Retinal pigment epithelial cell (primary cell): Measurements from ENCODE around the gene RBMS1.

Experiments used
- DNase-seq: peaks from one replicate; pipeline ENCODE4 v3.0.0-alpha.2; 2010; ENCODE audit warnings: low read depth
- H3K4me3 ChIP-seq: 2 replicates; pipeline ENCODE4 v1.5.1; 2011; ENCODE audit warnings: mild to moderate bottlenecking, low read length, control low read depth, moderate library complexity
- TF ChIP-seq, protein P1 (sequence below): conservative IDR thresholded peaks from 2 replicates; pipeline ENCODE4 v1.5.1; 2011; ENCODE audit warnings: low read depth, low read length, control low read depth, inconsistent platforms

Gene RBMS1

DNA sequence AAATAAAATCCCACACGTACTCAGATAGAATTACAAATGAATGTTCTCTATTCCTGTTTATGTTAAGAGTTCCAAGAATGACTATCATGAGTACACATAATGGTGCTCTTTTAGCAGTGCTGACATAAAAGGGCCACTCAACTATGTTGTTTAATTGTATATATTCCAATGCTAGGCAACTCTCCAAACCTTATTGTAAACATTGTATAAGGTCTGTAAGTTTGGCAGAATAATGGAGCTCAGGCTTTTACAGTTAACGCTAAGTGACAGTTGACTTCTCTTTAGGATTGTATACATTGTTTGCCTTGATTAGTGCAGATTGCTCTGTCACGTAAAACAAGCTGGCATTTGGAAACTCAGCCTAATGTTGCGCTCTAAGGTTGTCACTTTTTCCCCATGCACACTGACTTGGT is 20.8 kb downstream of the RBMS1 start:
- TF ChIP-seq, protein P1, sequence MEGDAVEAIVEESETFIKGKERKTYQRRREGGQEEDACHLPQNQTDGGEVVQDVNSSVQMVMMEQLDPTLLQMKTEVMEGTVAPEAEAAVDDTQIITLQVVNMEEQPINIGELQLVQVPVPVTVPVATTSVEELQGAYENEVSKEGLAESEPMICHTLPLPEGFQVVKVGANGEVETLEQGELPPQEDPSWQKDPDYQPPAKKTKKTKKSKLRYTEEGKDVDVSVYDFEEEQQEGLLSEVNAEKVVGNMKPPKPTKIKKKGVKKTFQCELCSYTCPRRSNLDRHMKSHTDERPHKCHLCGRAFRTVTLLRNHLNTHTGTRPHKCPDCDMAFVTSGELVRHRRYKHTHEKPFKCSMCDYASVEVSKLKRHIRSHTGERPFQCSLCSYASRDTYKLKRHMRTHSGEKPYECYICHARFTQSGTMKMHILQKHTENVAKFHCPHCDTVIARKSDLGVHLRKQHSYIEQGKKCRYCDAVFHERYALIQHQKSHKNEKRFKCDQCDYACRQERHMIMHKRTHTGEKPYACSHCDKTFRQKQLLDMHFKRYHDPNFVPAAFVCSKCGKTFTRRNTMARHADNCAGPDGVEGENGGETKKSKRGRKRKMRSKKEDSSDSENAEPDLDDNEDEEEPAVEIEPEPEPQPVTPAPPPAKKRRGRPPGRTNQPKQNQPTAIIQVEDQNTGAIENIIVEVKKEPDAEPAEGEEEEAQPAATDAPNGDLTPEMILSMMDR, result no peak
- H3K4me3 ChIP-seq, result no peak overlapping the region
- no peak for DNase-seq

DNA sequence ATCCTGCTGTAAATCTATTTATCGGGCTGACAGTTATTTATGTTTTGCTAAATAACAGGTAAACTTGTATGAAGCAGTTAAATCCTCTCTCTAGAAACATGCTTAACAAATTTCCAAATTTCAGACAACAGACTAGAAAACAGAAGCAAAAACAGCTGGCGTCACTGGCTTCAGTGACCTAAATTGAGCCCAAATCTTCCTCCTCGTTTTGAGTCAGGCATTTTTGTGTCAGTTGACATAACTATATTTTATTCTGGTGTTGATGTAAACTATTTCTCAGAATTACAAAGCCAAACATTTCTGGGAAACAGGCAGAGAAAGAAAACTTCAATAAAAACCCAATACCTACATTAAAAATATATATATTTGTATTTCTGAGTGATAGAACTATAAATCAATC is 21.7 kb downstream of the RBMS1 start:
- H3K4me3 ChIP-seq, result no peak overlapping the region
- DNase-seq, result no peak
- TF ChIP-seq, protein P1, result no peak

DNA sequence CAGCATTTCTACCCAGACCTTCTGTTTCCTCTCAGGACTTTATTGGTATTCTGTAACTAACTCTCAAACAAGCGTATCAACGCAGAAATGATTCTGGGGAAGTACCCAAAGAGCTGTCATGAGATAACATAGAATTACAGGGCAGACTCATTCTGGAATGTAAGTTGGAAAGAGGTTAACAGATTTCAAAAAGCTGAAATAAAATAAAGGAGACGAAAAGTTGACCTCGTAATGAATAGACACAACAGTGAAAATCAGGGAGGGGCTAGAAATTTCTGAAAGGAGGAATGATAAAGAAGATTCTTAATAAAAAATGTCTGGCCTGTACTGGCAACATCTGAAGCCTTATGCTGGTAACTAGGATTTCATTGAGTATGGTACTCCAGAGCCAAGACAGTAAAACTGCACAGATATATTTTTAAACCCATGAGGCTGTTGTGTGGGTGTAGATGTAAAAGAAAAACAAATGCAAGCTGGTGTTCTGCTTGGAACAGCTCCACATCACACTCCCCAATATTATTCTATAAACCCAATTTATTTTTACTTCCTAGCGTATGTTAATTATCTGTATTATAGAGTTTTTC is 23.9 kb downstream of the RBMS1 start:
- DNase-seq, result no peak

DNA sequence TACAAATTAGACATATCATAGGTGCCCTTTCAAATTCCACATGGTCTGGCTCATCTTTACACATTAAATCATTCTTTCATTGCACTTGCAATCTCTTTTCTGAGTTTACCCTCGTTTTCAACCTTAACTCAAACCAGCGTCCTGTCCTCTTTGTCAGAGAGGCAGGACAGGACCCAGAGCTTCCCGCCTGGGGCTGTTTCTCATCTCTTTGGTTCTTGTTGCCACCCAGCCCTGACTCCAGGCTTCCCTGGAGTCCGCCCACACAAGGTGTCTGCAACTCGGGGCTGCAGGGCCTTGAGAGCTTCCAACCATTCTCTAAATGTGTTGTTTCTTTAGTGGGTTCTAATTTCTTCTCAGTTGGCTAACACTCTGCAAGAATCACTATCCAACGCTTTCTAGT is 24.4 kb downstream of the RBMS1 start:
- no peak overlapping the region for H3K4me3 ChIP-seq
- no peak for DNase-seq
- TF ChIP-seq, protein P1, result no peak

More for the DNA sequence above, 23.9 kb downstream of the RBMS1 start:
- no peak overlapping the region for H3K4me3 ChIP-seq
- TF ChIP-seq, protein P1, result no peak

DNA sequence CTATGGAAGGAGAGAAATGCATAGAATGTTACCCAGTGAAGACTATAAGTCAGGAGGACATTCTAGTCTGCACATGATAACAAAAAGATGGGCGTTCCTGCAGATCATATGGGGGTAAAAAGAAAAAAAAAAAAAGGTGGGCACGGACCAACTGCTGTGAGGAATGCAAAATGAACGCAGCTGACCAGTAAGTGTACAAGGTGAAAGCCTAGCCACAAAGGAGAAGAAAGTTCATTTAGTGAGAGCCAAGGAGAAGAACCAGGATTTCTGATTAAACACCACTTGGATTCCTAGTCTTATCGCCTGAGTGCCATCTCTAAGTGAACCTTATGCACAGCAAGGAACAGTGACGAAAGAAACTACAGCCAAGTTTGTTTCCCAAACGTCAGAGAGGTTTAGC is 26.5 kb downstream of the RBMS1 start:
- no peak for DNase-seq
- H3K4me3 ChIP-seq, result no peak overlapping the region
- TF ChIP-seq, protein P1, result no peak

DNA sequence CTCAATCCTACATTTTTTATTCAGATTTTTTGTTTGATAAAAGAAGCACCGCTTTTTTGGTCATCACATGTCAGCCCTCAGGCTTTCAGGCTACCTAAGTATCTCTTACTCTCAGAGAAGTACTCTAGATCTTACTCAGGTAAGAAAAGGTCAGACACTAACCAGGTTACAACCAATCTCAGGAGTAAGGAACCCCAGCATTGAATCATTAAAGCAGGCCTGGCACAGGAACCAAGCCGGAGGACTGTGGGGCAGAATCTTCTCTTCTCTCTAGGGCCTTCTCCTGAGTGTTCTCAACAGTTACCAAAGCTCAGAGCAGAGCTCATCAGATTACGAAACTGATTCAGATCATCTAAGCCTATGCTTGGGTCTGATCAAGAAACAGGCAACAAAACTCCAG is 28.2 kb downstream of the RBMS1 start:
- no peak for DNase-seq
- no peak overlapping the region for H3K4me3 ChIP-seq
- TF ChIP-seq, protein P1, result no peak

DNA sequence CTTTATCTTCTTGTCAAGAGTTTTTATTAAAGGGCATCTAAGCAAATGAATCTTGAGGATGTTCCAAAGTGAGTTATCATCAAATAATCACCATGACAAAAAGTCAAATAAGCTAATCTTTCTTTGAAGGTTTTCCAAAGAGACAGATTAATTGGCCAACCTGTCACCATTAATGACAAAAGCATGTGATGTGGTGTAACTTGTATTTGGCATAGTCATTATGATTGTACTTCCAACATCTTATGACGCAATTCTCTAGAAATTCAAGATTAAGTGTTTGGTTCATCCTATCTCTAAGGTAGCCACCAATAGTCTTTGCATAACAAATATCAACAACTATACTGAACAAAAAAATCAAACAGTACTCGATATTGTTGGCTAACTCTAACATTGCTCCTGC is 28.6 kb downstream of the RBMS1 start:
- no peak overlapping the region for H3K4me3 ChIP-seq
- TF ChIP-seq, protein P1, result no peak
- no peak for DNase-seq
